Measurements from ENCODE around the gene CEP112. TPM values are rescaled to one million over a fixed set of nuclear protein-coding genes. Genes with fewer than 3 reads are reported as not detected.

The CEP112 gene
- total and polyA plus RNA-seq, 9 of the 15 experiments (the other 6 are each of a cell fraction or from before 2014, with no cell fraction given): 0.84 TPM; not detected in 8

- no peak for TF ChIP-seq MYBL2 (IDR thresholded peaks at IDR 0.05; ENCODE audit: low read depth)
- no peak for TF ChIP-seq MYBL2 (CRISPR knock-in tag; IDR thresholded peaks at IDR 0.05; ENCODE audit: borderline replicate concordance)
- TF ChIP-seq BHLHE40 (IDR thresholded peaks at IDR 0.05; ENCODE audit: low read length): no peak
- no peak for TF ChIP-seq TAF15 (IDR thresholded peaks at IDR 0.05; ENCODE audit: low read depth, low read length)
- TF ChIP-seq ZNF699 (CRISPR knock-in tag; IDR thresholded peaks at IDR 0.05; ENCODE audit: insufficient replicate concordance): no peak
- TF ChIP-seq C11orf30 (IDR thresholded peaks at IDR 0.05; ENCODE audit: low read depth): no peak
- TF ChIP-seq PBX2 (CRISPR knock-in tag; IDR thresholded peaks at IDR 0.05; ENCODE audit: low read depth): no peak
- TF ChIP-seq PBX2 (tag; conservative IDR thresholded peaks at IDR 0.05; ENCODE audit: low read depth): no peak
- TF ChIP-seq RUNX1 (IDR thresholded peaks at IDR 0.05; ENCODE audit: low read depth): no peak
- TF ChIP-seq MYNN (IDR thresholded peaks at IDR 0.05): no peak
- no peak for TF ChIP-seq MYNN (CRISPR knock-in tag; IDR thresholded peaks at IDR 0.05)
Measured at GRCh38 chr17:65771704-65772103, 420.2 kb downstream of the CEP112 start (continued).

- no peak overlapping the region for H3K27ac ChIP-seq (ENCODE audit: extremely low read depth, low read depth, low read length)
- POLR2A ChIA-PET: no interaction called here
Measured at GRCh38 chr17:65763786-65764185, 428.1 kb downstream of the CEP112 start.

More at GRCh38 chr17:65763786-65764185, 428.1 kb downstream of the CEP112 start:
- WGBS (ENCODE audit: insufficient coverage, low coverage, missing lambda C conversion rate): 0% methylated on average over 1 of the region's 1 CpG
- intact Hi-C loops (cut with micrococcal nuclease) (no loop called here), in situ Hi-C loops (cut with MboI) (no loop called here)
- no TSS peak for BruUV-seq (replicated peaks)
- Histone ChIP-seq H2AFZ (ENCODE audit: low read depth, low read length) (no peak overlapping the region), H3K79me2 (ENCODE audit: control insufficient read depth, insufficient read depth, low read length) (no peaks in the 10 kb centered on the region), H3K4me1 (replicated peaks in 1 of 2; ENCODE audit: control insufficient read depth in 2 of 2, insufficient read depth in 2 of 2, low read length in 2 of 2) (no peaks in the 10 kb centered on the region), H3K4me2 (ENCODE audit: insufficient read depth, low read length) (no peak overlapping the region), H3K9me1 (ENCODE audit: control insufficient read depth, insufficient read depth, low read length) (no peaks in the 10 kb centered on the region), H3K9me3 (replicated peaks; ENCODE audit: control insufficient read depth, insufficient read depth, low read depth, low read length) (no peaks in the 10 kb centered on the region), H3K27me3 (ENCODE audit: control insufficient read depth in 2 of 2, insufficient read depth in 2 of 2, low read length in 2 of 2) (no peaks in the 10 kb centered on the region), H4K20me1 (replicated peaks; ENCODE audit: control insufficient read depth, insufficient read depth, low read length) (no peaks in the 10 kb centered on the region), H3K36me3 (ENCODE audit: control insufficient read depth, insufficient read depth, low read length) (no peaks in the 10 kb centered on the region), H3K9ac (ENCODE audit: insufficient read depth in 1 of 2, low read depth in 2 of 2, low read length in 2 of 2) (no peak overlapping the region), H3K4me3 (no peak overlapping the region)
- CTCF ChIA-PET (ENCODE audit: low intra/inter-chr PET ratio): no interaction called here
- TF ChIP-seq CBX5 (IDR thresholded peaks at IDR 0.05; ENCODE audit: borderline replicate concordance, low read depth): no peak
- no peak for TF ChIP-seq LCOR (CRISPR knock-in tag; IDR thresholded peaks at IDR 0.05)
- TF ChIP-seq USF1 (CRISPR knock-in tag; IDR thresholded peaks at IDR 0.05): no peak
- TF ChIP-seq MAZ (CRISPR knock-in tag; conservative IDR thresholded peaks at IDR 0.05 in 1 of 2, IDR thresholded peaks at IDR 0.05 in 1 of 2): no peak
- TF ChIP-seq CBFB (CRISPR knock-in tag; IDR thresholded peaks at IDR 0.05): no peak
- TF ChIP-seq TAF9B (IDR thresholded peaks at IDR 0.05; ENCODE audit: partially characterized antibody): no peak
- FAIRE-seq (no peak), DNase-seq (ENCODE audit: extremely low read depth in 1 of 4, low spot score in 3 of 4) (no peak), ATAC-seq (no peak)
